ENCODE measurements around the gene IL17RD. TPM values are rescaled to one million over a fixed set of nuclear protein-coding genes. Genes with fewer than 3 reads are reported as not detected.

Gene IL17RD
- total RNA-seq, 1 donor from 2014 or later: 0.51 TPM

DNA sequence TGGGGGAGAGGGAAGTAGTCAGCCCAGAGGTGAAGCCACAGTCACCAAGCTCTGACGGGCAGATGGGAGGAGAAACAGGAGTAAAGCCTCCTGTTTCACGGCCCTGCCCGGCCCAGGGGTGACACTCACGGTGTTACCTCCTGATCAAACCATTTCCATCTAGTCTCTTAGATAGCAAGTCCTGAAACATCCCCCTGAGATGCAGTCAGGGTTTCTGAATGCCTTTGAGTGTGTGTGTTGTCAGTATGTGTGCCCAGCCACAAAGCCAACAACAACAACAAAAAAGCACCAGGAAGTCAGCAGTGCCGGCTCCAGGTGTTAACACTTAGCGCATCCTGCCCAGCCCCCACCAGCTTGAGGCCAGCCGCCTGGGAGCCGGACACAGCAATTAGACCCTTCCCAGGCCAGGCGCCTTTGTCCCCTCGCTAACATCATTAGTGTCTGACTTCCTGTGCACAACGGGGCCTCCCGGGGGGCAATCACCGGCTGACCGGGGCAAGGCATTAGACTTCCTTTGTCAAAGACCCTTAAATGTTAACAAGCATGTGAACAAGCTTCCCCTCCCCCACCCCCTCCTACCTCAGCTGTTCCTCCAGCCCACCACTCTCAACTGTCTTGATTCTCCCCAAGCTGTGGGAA, 34.5 kb downstream of the IL17RD start:
- peak; percentile 38 for DNase-seq

- DNase-seq: peak; percentile 17
Measured at GRCh38 chr3:57128826-57129667, 36.1 kb downstream of the IL17RD start.

GRCh38 chr3:57127891-57128518, 37.1 kb downstream of the IL17RD start:
- no peak for DNase-seq

DNA sequence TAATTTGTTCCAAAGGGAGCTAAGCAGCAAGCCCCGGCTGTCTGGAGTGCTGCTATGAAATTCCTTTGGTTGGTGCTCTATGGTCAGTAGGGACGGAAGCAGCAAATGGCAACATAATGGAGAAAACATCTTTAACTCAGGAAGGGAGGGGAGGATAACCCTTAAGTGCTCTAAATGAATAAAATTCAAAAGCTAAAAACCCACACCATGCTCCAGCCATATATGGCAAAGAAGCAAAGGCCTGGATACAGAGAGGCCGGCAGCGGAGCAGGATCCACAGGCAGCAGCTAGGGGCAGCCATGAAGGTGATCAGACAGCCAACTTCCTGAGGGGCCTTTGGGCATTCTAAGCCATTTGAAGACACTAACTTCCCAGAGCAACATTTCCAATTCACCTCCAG, 38.9 kb downstream of the IL17RD start:
- DNase-seq: no peak

GRCh38 chr3:57120451-57121174, 44.5 kb downstream of the IL17RD start:
- no peak for DNase-seq

DNA sequence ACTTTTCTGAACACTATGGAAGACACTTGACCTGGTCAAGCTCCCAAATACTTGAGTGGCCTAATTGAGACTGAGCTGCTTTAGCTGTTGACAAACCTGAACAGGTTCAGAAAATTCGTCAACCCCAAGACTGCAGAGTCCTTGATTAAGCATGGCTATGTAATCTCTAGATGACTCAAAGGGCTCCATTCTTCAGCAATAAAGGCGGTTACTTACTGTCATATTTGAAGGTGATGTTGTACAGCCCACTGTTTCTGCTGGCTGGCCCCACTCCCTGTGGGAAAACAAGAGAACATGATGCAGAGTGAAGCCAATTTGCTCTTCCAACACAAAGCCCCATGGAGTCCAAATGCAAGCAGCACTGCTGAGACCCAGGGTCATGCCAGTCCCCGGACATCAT, 45.1 kb downstream of the IL17RD start:
- DNase-seq: no peak

GRCh38 chr3:57118254-57118653, 46.9 kb downstream of the IL17RD start:
- no peak for DNase-seq

DNA sequence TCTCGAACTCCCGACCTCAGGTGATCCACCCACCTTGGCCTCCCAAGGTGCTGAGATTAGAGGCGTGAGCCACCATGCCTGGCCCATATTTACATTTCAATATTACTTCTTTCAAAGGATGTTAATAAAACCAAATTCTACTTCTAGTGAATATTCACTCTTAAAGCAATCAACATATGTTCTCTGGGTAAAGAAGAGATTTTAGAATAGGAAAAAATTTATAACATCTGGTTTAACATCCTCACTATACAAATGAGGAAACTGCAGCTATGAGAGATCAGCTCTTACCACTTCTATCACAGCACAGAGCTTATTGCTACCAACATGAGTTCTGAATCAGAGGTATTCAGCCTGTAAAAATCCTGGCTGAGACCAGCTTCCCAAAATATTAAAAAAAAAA, 48.7 kb downstream of the IL17RD start:
- no peak for DNase-seq

DNA sequence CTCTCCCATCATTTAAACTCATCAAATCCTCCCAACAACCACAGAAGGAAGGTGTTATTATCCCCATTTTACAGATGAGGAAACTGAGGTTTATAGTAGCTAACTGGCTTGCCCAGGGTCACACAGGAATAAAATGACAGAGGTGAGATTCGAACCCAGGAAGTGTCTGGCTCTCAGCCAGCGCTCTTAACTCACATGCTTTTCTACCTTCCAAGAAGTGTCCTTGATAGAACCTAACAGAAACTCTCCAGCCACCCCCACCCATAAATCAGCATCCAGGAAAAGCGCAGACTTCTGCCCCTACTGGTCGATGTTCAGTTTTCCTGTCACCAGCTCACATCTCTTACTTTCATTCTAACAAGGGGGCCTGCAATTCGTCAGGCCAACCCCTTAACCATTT, 52.9 kb downstream of the IL17RD start:
- DNase-seq: no peak

- no peak for DNase-seq
Measured at GRCh38 chr3:57110798-57111197, 54.4 kb downstream of the IL17RD start.

DNA sequence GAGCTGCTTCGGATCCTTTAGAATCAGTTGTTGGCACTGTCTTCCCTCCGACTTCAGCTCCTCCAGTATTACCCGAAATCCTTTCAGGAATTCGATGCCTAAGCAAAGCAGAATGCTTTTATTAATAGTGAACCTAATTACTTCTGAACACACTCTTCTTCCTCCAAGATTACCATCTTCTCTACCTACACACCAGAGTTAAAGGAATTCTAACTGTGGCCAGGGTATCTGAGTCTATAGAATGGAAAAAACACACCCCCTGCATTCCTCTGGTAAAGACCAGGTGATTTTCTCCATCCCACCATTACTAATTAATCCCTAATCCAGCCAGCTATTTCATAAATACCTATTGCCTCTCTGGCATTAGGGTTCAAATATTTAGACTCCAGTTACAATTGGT, 54.9 kb downstream of the IL17RD start:
- no peak for DNase-seq

GRCh38 chr3:57109437-57110199, 55.5 kb downstream of the IL17RD start:
- no peak for DNase-seq

DNA sequence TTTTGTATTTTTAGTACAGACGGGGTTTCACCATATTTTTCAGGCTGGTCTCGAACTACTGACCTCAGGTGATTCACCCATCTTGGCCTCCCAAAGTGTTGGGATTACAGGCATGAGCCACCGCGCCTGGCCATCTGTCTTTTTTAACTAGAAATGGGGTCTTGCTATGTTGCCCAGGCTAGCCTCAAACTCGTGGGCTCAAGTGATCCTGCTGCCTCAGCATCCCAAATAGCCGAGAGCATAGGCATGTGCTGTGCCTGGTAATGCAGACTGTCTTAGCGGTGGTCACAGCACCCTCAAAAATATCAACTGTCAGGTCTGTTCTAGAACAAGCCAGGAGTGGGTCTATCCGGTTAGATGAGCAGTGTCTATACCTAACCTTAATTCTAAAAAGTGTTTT, 56.5 kb downstream of the IL17RD start:
- no peak for DNase-seq

DNA sequence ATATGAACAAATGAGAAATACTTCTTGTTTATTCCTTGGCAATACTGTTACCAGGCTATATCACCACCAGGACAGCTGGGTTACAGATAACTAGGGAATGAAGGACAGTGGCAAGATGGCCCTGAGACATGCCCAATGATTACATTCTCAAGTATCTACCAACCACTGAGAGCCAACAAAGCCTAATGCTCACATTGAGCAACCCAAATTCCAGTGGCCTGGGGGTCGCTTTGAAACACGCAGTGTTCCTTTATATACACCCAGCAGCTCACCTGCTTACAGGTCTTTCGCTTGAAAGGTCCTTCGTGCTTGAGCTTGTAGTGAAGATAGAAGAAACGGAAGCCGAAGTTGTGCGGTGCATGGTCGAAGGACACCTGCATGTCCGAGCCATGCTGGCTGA, 59.6 kb downstream of the IL17RD start:
- no peak for DNase-seq

DNA sequence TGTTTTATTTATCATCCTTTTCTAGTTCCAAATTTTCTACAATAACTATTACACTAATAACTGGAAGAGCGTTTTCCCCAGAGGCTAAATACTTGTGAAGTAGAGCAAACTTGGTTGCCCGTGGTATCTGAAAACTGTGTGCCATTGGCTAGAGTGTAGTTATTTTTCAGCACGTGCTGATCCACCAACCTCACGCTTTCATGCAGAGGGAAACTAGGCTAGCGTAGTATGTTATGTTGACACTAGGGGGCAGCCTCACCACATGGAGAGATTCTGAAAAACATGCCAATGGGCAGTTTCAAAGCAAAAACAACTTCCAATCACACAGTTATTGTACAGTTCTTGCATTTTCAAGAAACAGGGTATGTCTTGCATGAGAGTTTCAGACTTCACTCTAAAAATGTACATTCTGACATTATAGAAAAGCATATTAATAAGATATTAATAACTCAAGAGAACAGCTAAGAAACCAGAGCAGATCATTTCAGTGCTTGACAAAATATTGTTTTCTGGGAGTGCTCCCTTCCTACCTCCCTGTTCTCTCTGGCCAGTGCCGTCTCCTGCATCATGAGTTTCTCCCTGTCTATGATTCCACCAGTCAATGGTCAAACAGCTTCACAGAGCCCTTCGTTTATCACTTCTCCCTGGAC, 65.0 kb downstream of the IL17RD start:
- peak; percentile 89 for DNase-seq

- DNase-seq: peak; percentile 33
Measured at GRCh38 chr3:57098418-57099310, 66.5 kb downstream of the IL17RD start.

DNA sequence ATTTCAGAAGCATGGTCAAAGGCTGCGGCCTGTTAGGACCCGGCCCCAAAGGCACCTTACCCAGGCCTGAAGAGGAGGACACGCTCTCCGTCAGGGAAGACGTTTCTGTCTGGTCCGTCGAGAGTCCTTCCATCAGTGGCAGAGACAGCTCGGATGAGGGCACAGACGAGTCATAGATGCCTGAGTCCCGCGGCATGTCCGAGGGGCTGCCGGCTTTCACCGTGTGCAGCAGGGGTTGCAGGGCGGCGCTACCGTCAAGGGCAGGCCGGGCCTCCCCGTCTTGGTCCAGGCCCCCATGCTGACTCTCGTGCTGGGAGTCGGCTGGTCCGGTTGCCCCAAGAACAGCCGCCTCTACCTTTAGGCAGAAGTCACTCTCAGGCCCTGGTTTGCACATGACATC, 67.6 kb downstream of the IL17RD start:
- no peak for DNase-seq

DNA sequence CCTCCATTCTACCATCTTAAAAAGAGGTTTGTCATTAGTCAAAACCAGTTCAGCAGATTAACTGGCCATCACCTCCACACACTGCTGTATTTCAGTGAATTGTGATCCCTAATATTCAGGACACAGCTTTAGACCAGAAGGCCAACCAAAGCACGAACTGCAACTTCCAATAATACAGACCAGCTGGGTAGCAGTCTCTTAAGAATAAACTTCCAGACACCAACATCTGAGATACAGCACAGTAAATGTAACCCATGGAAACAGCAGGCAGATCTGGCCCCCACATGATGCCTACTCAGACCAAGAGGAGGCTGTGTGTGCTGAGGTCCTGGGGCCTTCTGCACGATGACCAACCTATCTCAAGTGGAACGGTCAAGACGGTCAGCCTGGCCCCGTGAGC, 69.8 kb downstream of the IL17RD start:
- no peak for DNase-seq

DNA sequence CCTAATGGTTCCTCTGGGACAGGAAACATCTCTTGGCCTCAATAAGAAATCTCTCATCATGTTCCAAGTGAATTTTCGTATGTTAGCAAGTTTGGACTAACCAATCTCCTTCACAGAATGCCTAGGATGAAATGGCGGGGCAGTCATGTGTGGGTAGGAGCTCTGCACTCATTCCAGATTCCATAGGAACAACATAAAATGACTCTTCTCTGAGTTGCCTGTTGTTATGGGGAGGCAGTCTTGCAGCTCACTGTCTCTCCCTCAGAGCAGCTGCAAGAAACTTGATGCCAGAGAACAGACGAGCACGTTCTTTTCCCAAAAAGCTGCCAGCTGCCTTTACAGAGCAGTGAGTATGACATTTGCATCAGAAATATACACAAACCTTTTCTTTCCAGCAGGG, 70.6 kb downstream of the IL17RD start:
- no peak for DNase-seq

- no peak for DNase-seq
Measured at GRCh38 chr3:57093971-57094535, 71.1 kb downstream of the IL17RD start.
